PC-3 (cell line): Measurements from ENCODE around the gene UBE2R2.

Experiments used
- CTCF ChIP-seq: fragments of 300-600 bp; sonication (generic); conservative IDR thresholded peaks from 2 replicates; pipeline ENCODE4 v1.5.1; 2017; ENCODE audit warnings: antibody characterized with exemption, low read depth, mild to moderate bottlenecking, low read length
- EZH2 ChIP-seq: fragments of 300-600 bp; sonication (generic); IDR thresholded peaks from one replicate; pipeline ENCODE4 v1.6.1; 2017; ENCODE audit warnings: antibody characterized with exemption, mild to moderate bottlenecking, low read length; ENCODE audit not compliant: unreplicated experiment
- EZH2phosphoT487 ChIP-seq: fragments of 300-600 bp; sonication (generic); IDR thresholded peaks from 2 replicates; pipeline ENCODE4 v1.6.1; 2018; ENCODE audit warnings: mild to moderate bottlenecking, antibody characterized with exemption, low read length, borderline replicate concordance

- TF ChIP-seq CTCF (no peak), EZH2 (no peak), EZH2phosphoT487 (no peak)
Measured at GRCh38 chr9:33908114-33908513, 91.2 kb downstream of the UBE2R2 start.
